GM19463 (cell line): Measurements from ENCODE around the gene ZBTB38.

Experiments
- ATAC-seq: cut with Tn5 transposase; IDR thresholded peaks from one replicate; pipeline ENCODE4 v1.9.1; 2021; ENCODE audit warnings: mild to moderate bottlenecking, moderate library complexity; ENCODE audit not compliant: unreplicated experiment

ZBTB38 gene

GRCh38 chr3:141336672-141337522 lies 31.4 kb upstream of the ZBTB38 start:
- peak; percentile 81 for ATAC-seq

GRCh38 chr3:141337523-141337854 lies 30.8 kb upstream of the ZBTB38 start:
- no peak for ATAC-seq

DNA sequence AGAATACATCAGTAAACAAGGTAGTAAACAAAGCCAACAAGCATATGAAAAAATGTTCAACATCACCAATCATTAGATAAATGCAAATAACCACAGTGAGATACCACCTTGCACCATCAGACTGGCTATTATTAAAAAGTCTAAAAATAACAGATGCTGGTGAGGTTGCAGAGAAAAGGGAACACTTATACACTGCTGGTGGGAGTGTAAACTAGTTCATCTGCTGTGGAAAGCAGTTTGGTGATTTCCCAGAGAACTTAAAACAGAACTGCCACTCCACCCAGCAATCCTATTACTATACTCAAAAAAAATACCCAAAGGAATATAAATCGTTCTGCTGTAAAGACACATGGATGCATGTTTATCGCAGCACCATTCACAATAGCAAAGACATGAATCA lies 30.3 kb upstream of the ZBTB38 start:
- ATAC-seq = no peak

DNA sequence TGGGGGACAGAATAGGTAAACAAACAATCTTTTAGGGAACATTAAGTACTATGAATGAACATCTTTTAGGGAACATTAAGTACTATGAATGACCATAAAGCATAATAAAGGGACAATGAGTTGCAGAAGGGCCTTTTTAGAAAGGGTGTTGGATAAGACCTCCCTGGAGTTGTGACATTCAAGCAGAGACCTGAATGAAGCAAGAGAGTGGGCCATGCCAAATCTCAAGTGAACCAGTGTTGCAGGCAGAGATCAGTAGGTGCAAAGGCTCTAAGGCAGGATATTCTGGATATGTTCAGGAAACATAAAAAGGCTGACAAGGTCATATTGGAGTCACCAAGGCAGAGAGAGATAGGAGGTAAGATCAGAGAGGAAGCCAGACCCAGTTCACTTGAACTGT lies 29.4 kb upstream of the ZBTB38 start:
- no peak for ATAC-seq

- no peak for ATAC-seq
Measured at GRCh38 chr3:141341536-141341935, 26.8 kb upstream of the ZBTB38 start.

- no peak for ATAC-seq
Measured at GRCh38 chr3:141342386-141342785, 25.9 kb upstream of the ZBTB38 start.

GRCh38 chr3:141343077-141343476 lies 25.2 kb upstream of the ZBTB38 start:
- no peak for ATAC-seq

- no peak for ATAC-seq
Measured at GRCh38 chr3:141343865-141344271, 24.4 kb upstream of the ZBTB38 start.

DNA sequence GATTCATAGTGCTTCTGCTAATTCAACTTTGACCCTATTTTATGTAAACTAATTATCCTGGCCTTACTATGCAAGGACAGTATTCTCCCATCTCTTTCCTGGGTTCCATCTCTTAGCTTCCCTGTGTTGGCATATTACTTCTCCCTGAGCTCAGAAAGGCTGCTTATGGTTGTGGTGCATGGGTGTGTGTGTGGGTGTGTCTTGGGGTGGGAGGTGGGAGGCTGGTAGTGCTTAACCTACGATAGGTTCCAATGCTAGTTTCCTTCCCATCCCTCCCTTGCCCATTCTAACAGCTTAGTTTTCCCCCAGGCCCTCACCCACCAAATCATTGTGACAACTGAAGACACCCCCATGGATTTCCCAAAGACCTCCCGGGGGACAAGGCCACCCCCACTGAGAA lies 22.8 kb upstream of the ZBTB38 start:
- no peak for ATAC-seq

DNA sequence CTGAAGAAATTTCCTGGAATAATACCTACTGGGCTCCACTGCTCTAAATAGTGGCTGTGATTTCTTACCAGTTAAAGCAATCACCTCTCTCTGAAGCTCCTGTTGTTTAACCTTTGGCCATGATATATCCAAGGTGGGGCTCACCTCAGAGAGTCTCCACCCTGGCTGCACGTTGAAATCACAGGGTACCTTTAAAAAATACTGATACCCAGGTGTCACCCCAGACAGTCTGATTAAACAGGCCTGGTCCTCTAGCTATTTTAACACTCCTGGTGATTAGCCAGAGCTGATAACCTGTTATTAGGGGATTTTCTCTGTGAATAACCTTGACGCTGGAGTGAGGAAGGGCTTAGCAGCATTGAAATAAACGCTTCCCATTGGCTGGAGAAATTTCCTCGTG lies 22.3 kb upstream of the ZBTB38 start:
- no peak for ATAC-seq

- no peak for ATAC-seq
Measured at GRCh38 chr3:141346418-141346817, 21.9 kb upstream of the ZBTB38 start.

GRCh38 chr3:141346839-141347238 lies 21.5 kb upstream of the ZBTB38 start:
- no peak for ATAC-seq

DNA sequence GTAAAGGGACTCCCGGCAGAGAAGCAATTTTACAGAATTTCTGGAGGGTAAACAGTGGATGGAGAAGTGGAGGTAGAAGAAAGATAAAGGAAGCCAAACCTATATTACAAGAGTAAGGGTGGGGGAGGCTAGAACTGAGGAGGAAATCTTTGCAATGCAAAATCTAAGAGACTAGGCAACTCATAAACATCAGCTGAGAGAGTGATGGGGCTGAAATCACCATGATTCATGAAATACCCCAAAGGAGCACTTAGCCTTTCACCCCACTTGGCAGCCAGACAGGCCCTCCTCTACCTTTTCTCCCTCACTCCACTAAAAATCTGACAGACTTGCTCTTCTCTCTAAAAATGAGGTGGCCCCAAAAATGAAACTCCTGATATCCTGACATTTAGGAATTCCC lies 19.5 kb upstream of the ZBTB38 start:
- no peak for ATAC-seq

GRCh38 chr3:141349711-141350110 lies 18.6 kb upstream of the ZBTB38 start:
- no peak for ATAC-seq

DNA sequence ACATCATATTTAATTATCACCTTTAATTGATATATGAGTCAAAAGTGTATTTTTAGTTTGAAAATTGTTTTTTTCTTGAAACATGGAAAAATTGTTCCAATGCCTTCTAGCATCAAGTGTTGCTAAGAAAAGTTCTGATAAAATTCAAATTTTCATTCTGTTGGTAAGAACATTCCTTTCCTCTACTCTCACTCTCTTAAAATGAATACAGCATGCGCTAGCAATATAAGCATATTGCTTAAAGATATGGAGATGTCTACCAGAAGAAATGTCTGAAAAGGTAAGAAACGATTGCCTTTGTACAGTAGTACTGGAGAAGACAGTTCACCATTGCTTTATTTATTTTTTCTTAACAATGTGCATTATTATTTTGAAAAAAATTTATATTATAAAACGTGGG lies 17.6 kb upstream of the ZBTB38 start:
- no peak for ATAC-seq

DNA sequence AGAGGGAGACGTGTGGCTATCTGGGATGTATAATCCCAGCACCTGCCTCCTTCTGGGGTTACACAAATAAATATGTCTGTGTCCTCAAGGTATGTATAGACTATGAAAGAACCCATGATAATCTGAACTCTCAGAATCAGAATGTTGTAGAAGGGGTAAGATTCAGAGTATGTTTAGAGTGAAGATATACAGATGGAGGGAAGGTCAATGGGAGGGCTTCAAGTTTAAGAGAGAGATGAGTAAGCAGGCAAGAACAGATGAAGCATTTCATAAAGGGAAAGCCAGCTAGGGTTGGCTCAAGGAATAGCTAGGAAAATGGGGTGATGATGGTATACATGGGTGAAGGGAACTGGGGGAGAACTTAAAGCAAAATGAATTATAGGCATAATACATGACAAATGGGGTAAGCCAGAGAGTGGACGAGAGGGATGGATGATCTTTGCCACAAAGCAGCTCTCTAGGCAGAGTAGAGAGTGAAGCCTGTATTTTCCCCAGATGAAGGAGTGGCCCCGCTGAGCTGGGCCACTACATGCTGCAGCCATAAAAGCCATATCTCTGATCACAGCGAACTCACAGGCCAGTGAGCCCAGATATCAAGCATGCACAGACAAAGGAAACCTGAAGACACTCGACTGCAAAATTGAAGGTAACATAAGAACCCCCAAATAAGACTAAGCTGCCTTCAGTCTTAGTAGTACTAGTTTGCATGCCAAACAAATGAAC lies 15.9 kb upstream of the ZBTB38 start:
- ATAC-seq = no peak

DNA sequence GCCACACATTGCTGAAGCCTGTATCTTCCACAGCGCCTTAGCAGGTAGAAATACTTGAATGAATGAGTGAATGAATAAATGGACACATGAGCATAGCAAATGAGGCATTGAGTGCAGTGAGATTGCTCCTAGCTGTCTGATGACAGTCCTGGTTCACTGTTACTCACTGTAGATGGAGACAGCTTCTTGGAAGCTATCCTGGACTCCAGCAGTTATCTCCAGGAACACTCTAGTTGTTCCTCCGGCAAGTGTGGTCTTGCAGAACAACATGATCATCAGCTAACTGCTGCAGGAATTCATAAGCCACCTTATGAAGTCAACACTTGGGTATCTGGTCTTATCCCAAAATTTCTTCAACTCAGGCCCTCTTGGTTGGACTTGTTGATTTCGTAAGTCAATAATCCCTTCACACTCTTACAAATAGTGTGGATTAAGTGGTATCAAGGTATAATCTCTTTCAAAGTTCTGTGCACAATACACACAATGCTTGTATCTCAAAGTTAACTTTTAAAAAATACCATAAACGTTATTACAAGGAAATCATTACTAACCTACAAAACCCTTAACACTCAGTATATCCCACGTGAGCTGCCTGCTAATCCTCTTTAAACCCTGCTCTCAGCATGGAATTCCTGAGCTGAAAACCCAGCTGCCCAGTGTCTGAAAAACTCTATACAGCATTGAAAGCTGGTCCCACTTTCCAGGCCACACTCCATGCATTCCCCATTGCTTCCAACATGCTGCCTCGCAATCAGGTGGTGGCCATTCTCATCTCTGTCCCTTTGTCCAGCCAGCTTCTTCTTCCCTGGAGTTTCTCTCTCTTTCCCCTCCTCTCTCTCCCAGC lies 14.4 kb upstream of the ZBTB38 start:
- no peak for ATAC-seq

- no peak for ATAC-seq
Measured at GRCh38 chr3:141354517-141354916, 13.8 kb upstream of the ZBTB38 start.

DNA sequence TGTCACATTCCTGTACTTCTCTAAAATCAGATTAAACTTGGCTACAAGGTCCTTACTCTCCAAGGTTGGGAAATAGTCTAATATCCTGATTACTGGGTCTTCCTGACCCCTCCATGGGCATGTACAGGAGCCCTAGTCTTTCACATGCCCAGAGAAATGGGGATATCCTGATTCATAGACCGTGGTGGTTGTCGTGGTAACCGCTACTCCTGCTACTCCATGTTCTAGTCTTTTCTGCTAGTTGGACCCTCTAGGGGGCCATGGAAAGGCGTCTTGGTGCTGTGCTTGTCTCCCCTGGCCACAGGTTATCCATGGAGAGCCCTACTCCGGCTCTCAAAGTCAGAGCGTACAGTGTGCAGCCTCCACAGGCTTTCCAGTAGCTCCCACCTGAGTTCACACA lies 13.1 kb upstream of the ZBTB38 start:
- no peak for ATAC-seq

DNA sequence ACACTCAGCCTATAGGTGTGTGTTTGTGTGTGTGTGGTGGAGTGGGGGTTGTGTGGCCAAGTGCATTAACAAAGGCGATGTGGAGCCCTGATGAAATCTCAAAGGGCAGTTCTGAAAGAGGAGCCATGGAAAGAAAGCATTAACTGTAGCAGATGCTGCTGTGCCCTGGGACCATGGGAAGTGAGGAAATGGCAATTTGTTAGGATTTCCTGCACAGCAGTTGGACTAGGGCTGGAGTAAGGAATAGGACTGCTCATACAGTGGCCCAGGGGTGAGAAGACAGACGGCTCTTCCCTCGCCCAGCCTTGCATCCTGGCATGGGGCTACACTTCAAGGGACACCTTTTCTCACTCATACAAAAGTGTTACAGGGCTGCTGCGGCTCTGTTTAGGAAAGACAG lies 12.3 kb upstream of the ZBTB38 start:
- ATAC-seq = no peak

- no peak for ATAC-seq
Measured at GRCh38 chr3:141360888-141361598, 7.3 kb upstream of the ZBTB38 start.
